AG04449 (cell line): ENCODE results near the gene CYTH2.

Source experiments
- CTCF ChIA-PET: fragments of 350-600 bp; formaldehyde crosslinking; extraction: SDS; loops from one replicate; lab custom pipeline; 2021; ENCODE audit warnings: antibody characterized with exemption; lab: Yijun Ruan, JAX
- POLR2A ChIA-PET: fragments of 400-600, 350-600 bp; formaldehyde crosslinking; extraction: SDS; loops from one replicate; lab custom pipeline; 2020; ENCODE audit warnings: antibody characterized with exemption, inconsistent platforms; lab: Yijun Ruan, JAX
- DNase-seq: peaks from one replicate; pipeline ENCODE4 v3.0.0-alpha.2; 2010; ENCODE audit warnings: low read depth, low spot score
- H3K4me3 ChIP-seq: 2 replicates; pipeline ENCODE4 v1.5.1; 2011; ENCODE audit warnings: low read depth, mild to moderate bottlenecking, control low read depth, low read length
- CTCF ChIP-seq: IDR thresholded peaks from one replicate; pipeline ENCODE4 v1.5.1; 2011; ENCODE audit warnings: mild to moderate bottlenecking, moderate library complexity, low read length, control low read depth, inconsistent platforms; ENCODE audit not compliant: insufficient read depth; ENCODE audit errors: missing control alignments

Gene CYTH2

GRCh38 chr19:48496959-48497727 is 28.0 kb downstream of the CYTH2 start:
- ChIA-PET CTCF (interaction anchor here (1.3 to 12.1 kb wide), 3 partner anchors 8 to 88 kb away, joined by 3 to 392 read pairs (median 39); no protein-coding TSS in a partner anchor), POLR2A (no interaction called here)
- H3K4me3 ChIP-seq, result no peak overlapping the region
- no peak for TF ChIP-seq CTCF
- DNase-seq, result no peak

- ChIA-PET CTCF (interaction anchor here (1.3 to 12.1 kb wide), 3 partner anchors 8 to 87 kb away, joined by 3 to 392 read pairs (median 39); no protein-coding TSS in a partner anchor), POLR2A (no interaction called here)
- no peak for DNase-seq
- no peak for TF ChIP-seq CTCF
- no peak overlapping the region for H3K4me3 ChIP-seq
Measured at GRCh38 chr19:48497728-48498594, 28.8 kb downstream of the CYTH2 start.

- H3K4me3 ChIP-seq, result no peak overlapping the region
- ChIA-PET POLR2A (no interaction called here), CTCF (interaction anchor here (0.7 to 6.3 kb wide), 3 partner anchors 8 to 9 kb away, joined by 3 to 39 read pairs (median 3); no protein-coding TSS in a partner anchor)
- TF ChIP-seq CTCF, result no peak
- DNase-seq, result no peak
Measured at GRCh38 chr19:48498595-48499311, 29.6 kb downstream of the CYTH2 start.

GRCh38 chr19:48499316-48500090 is 30.3 kb downstream of the CYTH2 start:
- no peak for DNase-seq
- no peak for TF ChIP-seq CTCF
- H3K4me3 ChIP-seq, result no peak overlapping the region
- CTCF ChIA-PET, result interaction anchor here (0.7 kb wide), 1 partner anchor 10 kb away, joined by 3 read pairs; no protein-coding TSS in a partner anchor
- POLR2A ChIA-PET, result no interaction called here

GRCh38 chr19:48500830-48501493 is 31.8 kb downstream of the CYTH2 start:
- no peak overlapping the region for H3K4me3 ChIP-seq
- CTCF ChIA-PET, result interaction anchor here (0.6 to 1.7 kb wide), 6 partner anchors 66 to 107 kb away, joined by 3 to 8 read pairs (median 4); no protein-coding TSS in a partner anchor
- TF ChIP-seq CTCF, result no peak
- POLR2A ChIA-PET, result no interaction called here
- no peak for DNase-seq
